Liver (tissue), 3 donors: ENCODE measurements around the gene STK36.

Experiments used
- CTCF ChIP-seq: fragments of 150-350 bp; IDR thresholded peaks from 2 replicates; pipeline ENCODE4 v1.5.1; 2017; ENCODE audit warnings: improper control_type of control experiment, low read depth, low read length; ENCODE audit not compliant: missing input control
- MAX ChIP-seq: IDR thresholded peaks from 2 replicates; pipeline ENCODE4 v1.6.1; 2016; ENCODE audit warnings: antibody characterized with exemption
- RAD21 ChIP-seq, 2 donors: IDR thresholded peaks; 2 replicates each; pipeline ENCODE4 v1.6.1; 2016; ENCODE audit warnings: antibody characterized with exemption in 2 of 2, mild to moderate bottlenecking in 2 of 2
- donor health status: healthy.
- donor health status: healthy.

- TF ChIP-seq CTCF = no peak
- no peak for TF ChIP-seq RAD21 (IDR thresholded peaks at IDR 0.05)
- TF ChIP-seq MAX = no peak
These were observed 36.2 kb downstream of the STK36 start for GRCh38 chr2:218708086-218708485.
